Choroid plexus epithelial cell (primary cell): ENCODE results near the gene RBMX.
A peak's percentile ranks its signal among the peaks of the same experiment; 100 is the strongest.
"Not testable (repeated sequence)": the region's sequence is repeated elsewhere in the genome, so short reads cannot be mapped to it uniquely, and the experiment has no call there.

ENCODE experiments used
- DNase-seq: peaks from one replicate; pipeline ENCODE4 v3.0.0-alpha.2; 2010; ENCODE audit warnings: low read depth
- H3K4me3 ChIP-seq: 2 replicates; pipeline ENCODE4 v1.5.1; 2011; ENCODE audit warnings: low read depth, mild to moderate bottlenecking, control low read depth, low read length, moderate library complexity
- TF ChIP-seq, protein P1 (sequence below): conservative IDR thresholded peaks from 2 replicates; pipeline ENCODE4 v1.5.1; 2011; ENCODE audit warnings: low read depth, mild to moderate bottlenecking, control low read depth, inconsistent platforms, low read length, moderate library complexity

Gene RBMX

DNA sequence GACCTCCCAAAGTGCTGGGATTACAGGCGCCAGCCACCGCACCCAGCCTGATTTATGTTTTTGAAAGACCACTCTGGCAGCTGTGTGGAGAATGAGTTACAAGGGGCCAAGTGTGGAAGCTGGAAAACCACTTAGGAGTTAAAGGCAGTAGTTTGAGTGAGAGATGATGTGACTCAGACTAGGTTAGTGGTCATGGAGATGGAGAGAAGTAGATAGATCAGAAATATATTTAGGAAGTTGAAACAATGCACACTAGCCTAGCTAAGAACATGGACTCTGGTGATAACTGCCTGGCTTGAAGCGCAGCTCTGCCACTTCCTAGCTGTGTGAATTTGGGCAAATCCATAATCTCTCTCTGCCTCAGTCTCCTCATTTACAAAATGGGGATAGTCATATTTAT, 11.9 kb upstream of the RBMX start:
- no peak for DNase-seq
- H3K4me3 ChIP-seq = no peak overlapping the region
- TF ChIP-seq, protein P1, sequence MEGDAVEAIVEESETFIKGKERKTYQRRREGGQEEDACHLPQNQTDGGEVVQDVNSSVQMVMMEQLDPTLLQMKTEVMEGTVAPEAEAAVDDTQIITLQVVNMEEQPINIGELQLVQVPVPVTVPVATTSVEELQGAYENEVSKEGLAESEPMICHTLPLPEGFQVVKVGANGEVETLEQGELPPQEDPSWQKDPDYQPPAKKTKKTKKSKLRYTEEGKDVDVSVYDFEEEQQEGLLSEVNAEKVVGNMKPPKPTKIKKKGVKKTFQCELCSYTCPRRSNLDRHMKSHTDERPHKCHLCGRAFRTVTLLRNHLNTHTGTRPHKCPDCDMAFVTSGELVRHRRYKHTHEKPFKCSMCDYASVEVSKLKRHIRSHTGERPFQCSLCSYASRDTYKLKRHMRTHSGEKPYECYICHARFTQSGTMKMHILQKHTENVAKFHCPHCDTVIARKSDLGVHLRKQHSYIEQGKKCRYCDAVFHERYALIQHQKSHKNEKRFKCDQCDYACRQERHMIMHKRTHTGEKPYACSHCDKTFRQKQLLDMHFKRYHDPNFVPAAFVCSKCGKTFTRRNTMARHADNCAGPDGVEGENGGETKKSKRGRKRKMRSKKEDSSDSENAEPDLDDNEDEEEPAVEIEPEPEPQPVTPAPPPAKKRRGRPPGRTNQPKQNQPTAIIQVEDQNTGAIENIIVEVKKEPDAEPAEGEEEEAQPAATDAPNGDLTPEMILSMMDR = no peak

DNA sequence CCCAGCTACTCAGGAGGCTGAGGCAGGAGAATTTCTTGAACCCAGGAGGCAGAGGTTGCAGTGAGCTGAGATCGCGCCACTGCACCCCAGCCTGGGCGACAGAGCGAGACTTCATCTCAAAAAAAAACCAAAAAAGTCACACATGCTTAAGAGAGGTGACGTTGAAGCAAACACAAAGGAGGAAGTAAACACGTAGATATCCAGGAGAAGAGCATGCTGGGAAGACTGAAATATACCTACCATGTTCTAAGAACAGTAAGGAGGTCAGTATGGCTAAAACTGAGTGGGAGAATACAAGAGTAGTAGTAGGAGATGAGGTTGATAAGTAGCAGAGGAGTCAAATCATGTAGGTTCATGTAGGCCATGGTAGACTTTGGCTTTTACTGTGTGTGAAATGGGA, 10.1 kb upstream of the RBMX start:
- H3K4me3 ChIP-seq, DNase-seq: not testable (repeated sequence)

DNA sequence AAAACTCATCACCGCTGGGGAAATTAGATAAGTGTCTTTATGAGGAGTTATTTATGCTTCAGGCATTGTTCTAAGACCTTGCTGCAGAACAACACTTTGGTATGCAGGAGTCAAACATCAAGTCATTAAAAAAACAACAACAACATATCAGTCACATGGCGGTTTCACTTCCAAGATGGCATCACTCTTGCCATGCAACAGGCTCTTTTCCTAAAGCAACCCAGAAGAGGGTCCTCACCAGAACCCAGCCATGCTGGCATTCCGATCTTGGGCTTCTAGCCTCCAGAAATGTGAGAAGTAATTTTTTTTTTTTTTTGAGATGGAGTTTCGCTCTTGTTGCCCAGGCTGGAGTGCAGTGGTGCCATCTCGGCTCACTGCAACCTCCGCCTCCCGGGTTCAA, 8.7 kb upstream of the RBMX start:
- TF ChIP-seq, protein P1 = no peak
- DNase-seq = no peak
- H3K4me3 ChIP-seq = no peak overlapping the region

DNA sequence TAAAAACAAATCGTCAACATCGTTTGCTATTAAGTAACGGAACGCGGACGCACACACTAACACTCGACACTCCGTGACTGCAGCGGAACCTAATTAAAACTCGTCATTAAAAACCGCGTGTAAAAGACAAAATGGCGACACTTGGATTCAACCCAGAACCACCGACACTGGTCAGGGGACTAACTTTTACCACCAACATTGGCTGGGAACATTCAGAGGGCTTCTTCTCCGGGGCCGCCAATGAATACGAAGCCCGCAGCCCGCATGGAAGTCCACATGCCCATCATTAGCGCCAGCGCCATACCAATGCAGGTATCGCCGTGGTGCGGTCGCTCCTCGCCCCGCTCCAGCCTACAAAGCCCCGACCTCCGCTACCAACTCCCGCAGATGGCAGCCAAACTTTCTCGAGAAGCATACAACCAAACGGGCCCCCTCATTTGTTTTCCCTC, 498 bp downstream of the RBMX start:
- DNase-seq = peak; percentile 26
- peak overlapping the region; percentile 84 for H3K4me3 ChIP-seq
- TF ChIP-seq, protein P1 = no peak

DNA sequence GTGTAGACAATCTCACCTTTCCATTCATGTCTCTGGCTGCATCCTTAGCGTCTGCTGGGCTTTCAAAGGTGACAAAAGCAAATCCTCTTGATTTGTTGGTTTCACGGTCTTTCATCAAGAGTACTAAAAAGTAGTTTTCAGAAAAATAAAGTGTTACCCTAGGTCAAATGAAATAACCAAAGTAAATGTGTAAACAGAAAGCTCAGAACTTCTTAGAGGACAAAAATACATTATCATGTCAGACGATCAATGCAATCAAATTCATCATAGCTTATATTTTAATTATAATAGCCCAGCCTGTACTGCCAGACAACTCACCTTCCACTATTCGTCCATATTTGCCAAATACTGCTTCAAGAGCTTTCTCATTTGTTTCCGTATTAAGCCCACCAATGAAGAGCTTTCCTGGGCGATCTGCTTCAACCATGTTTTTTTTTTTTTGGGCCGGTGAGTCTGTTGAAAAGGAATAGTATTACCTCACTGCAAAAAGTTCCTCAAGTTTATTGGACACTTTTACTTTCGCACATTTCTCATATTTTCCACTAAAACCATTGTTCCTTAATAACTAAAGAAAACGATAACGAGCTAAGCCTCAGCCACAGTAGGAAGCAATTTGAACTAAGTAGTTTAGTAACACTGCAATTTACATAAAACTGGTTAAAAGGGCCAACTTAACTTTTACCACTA, 1.4 kb downstream of the RBMX start:
- peak overlapping the region; percentile 84 for H3K4me3 ChIP-seq
- DNase-seq = peak; percentile 28
- TF ChIP-seq, protein P1 = no peak

DNA sequence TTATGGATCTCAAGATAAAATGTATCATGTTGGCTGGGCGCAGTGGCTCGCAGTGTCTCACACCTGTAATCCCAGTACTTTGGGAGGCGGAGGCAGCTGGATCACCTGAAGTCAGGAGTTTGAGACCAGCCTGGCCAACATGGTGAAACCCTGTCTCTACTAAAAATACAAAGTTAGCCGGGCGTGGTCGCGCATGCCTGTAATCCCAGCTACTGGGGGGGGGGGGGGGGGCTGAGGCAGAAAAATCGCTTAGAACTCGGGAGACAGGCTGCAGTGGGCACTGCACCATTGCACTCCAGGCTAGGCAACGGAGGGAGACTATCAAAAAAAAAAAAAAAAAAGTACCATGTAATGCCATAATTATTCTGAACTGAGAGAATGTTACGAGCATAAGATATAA, 2.1 kb downstream of the RBMX start:
- H3K4me3 ChIP-seq = peak overlapping the region; percentile 84
- no peak for DNase-seq
- TF ChIP-seq, protein P1 = no peak

DNA sequence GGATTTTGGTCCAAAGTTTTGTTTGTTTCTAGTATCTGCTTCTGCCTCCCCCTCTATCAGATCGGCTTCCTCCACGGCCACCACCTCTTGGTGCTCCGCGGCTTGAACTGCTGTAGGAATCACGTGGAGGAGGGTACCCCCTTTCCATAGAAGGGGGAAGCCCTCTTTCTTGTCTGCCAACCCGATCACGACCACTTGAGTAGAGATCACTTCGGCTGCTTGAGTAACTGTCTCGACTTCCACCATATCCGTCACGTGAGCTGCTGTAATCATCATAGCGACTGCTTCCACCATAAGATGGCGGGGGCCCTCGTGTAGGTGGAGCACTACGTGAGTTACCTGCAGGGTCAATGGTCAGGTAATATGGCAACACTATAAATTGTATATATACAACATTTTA, 6.4 kb downstream of the RBMX start:
- DNase-seq, H3K4me3 ChIP-seq: not testable (repeated sequence)

DNA sequence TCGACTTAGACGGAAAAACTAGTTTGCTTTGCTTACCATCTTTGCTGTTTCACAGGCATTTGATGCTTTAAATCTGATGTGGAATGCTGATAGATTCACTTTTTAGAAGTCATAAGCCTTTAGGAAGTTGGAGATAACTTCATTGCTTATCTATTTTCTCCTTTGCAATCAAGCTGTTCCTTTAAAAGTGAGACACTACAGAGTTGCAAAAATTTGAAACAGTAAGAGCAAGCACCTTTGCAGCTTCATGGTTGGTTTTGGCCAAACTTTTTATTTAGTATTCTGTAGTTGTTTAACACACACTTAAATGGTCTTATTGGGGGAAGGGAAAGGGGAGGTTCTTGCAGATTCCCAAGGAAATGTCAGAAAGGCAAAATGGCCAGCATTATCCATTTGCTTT, 7.3 kb downstream of the RBMX start:
- H3K4me3 ChIP-seq, DNase-seq: not testable (repeated sequence)
